GM06990 (cell line): ENCODE results near the gene CITED4.

Source experiments
- DNase-seq: peaks from one replicate; pipeline ENCODE4 v3.0.0-alpha.2; 2011; ENCODE audit not compliant: insufficient read length; ENCODE audit errors: extremely low read depth
- H3K27me3 ChIP-seq: replicated peaks from 2 replicates; pipeline ENCODE4 v1.6.0; 2011; ENCODE audit warnings: low read length; ENCODE audit not compliant: control insufficient read depth, insufficient read depth
- H3K36me3 ChIP-seq: 2 replicates; pipeline ENCODE4 v1.5.1; 2011; ENCODE audit warnings: low read length; ENCODE audit not compliant: control insufficient read depth, insufficient read depth
- H3K4me3 ChIP-seq: replicated peaks from 2 replicates; pipeline ENCODE4 v1.5.1; 2011; ENCODE audit warnings: low read depth, mild to moderate bottlenecking, control low read depth, low read length
- TF ChIP-seq, protein P1 (sequence below): IDR thresholded peaks from 2 replicates; pipeline ENCODE4 v1.5.1; 2011; ENCODE audit warnings: low read length, control low read depth, mild to moderate bottlenecking, inconsistent platforms; ENCODE audit not compliant: insufficient read depth, poor library complexity, severe bottlenecking

CITED4 gene

DNA sequence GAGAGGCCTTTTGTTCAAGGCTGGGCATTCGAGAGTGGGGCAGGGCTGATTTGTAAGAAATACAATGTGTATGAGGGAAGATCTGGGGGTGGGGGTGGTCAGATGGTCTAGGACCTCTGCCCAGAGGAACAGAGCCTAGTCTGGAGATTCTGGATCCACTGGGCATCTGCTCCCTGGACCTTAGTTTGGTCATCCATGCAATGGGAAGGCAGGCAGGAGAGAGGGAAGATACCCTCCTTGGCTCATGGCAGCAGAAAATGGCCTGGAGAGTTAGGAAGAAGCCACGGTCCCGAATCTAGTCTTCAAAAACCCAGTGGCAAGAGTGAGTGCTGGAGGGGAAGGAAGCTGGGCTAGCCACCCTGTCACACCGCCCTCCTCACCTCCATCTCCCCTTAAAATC lies 38.8 kb downstream of the CITED4 start:
- Histone ChIP-seq H3K27me3 (no peaks in the 10 kb centered on the region), H3K36me3 (no peaks in the 10 kb centered on the region), H3K4me3 (no peak overlapping the region)
- TF ChIP-seq, protein P1, sequence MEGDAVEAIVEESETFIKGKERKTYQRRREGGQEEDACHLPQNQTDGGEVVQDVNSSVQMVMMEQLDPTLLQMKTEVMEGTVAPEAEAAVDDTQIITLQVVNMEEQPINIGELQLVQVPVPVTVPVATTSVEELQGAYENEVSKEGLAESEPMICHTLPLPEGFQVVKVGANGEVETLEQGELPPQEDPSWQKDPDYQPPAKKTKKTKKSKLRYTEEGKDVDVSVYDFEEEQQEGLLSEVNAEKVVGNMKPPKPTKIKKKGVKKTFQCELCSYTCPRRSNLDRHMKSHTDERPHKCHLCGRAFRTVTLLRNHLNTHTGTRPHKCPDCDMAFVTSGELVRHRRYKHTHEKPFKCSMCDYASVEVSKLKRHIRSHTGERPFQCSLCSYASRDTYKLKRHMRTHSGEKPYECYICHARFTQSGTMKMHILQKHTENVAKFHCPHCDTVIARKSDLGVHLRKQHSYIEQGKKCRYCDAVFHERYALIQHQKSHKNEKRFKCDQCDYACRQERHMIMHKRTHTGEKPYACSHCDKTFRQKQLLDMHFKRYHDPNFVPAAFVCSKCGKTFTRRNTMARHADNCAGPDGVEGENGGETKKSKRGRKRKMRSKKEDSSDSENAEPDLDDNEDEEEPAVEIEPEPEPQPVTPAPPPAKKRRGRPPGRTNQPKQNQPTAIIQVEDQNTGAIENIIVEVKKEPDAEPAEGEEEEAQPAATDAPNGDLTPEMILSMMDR = no peak
- DNase-seq = no peak

DNA sequence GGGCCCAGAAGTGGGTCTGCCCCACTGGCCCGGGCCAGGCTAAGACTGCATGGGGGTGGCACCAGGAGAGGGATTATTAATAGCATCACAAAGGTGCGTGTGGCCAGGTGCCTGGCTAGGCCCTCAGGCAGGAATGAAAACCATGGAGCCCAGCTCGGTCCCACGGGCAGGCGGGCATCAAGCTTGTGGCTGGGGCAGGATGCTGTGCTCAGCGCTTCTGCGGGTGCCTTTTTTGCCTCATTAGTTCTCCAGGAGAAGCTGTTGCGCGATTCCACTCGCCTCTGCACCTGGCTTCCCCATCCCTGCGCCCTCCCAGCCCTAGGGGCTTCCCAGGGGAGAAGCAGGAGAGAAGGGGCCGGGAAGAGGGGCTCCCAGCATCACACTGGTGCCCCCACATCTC lies 39.3 kb downstream of the CITED4 start:
- Histone ChIP-seq H3K27me3 (no peaks in the 10 kb centered on the region; the same call in 1 of the 2 replicates), H3K4me3 (no peak overlapping the region), H3K36me3 (no peaks in the 10 kb centered on the region)
- TF ChIP-seq, protein P1 = no peak
- no peak for DNase-seq

DNA sequence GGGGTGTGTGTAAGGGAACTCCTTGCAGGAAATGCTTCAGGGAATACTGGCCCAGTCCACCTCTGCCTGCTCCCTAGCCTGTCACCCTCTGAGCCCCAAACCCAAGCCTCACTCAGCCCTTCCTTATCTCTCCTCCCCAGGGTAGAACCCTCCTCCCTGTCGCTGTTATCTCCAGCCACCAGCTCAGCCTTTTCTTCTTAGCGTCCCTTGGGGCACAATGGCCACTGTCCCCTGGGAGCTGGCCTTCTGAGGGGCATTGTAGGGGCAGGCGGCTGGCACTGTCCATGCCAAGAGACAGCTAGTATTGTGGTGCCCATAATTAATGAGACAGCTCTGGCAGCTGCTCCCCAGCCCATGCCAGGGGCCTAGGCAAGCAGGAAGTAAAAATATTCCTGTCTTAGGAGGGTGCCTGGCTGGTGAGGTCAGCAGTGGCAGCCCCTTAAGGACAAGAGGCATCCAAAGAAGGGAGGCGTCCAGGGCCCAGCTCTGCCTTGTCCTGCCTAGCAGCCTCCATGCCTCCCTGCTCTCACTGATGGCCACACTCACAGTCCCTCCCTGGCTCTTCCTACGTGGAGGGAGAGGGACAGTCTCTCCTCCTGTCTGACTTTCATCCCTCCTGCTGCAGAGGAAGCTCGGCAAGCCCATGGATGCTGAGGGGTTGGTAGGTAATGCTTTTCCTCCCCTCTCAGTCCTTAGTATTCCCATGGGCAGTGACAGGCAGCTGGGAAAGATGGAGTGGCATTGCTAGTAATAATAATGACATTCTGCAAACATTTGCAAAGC lies 41.1 kb downstream of the CITED4 start:
- DNase-seq = no peak
- TF ChIP-seq, protein P1 = no peak
- Histone ChIP-seq H3K36me3 (no peaks in the 10 kb centered on the region), H3K27me3 (no peaks in the 10 kb centered on the region; the same call in 1 of the 2 replicates), H3K4me3 (no peak overlapping the region)

DNA sequence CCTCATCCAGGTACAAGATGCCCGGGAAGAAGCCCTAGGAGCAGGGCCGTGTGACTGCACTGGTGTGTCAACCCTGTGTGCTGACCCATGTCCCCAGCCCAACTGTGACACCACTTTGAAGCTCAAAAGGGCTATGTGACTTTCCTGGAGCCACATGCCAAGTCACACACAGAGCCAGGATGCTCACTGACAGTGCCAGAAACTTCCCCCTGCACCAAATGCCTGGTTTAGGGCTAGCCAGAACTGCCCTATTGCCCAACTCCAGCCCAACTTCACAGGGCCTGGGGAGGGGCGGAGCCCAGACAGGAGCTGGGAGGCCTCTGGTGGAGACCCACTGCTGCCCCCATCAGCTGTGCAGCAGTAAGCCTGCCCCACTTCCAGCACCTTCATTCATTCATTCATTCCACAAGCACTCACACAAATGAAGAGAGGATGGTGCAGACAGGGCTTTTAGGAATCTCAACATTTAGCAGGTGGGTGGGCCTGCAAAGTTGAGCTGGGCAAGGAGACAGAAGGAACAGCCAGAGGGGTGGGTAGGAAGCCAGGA lies 41.8 kb downstream of the CITED4 start:
- no peak for DNase-seq
- Histone ChIP-seq H3K4me3 (no peak overlapping the region), H3K27me3 (no peaks in the 10 kb centered on the region; the same call in 1 of the 2 replicates), H3K36me3 (no peaks in the 10 kb centered on the region)
- TF ChIP-seq, protein P1 = no peak

DNA sequence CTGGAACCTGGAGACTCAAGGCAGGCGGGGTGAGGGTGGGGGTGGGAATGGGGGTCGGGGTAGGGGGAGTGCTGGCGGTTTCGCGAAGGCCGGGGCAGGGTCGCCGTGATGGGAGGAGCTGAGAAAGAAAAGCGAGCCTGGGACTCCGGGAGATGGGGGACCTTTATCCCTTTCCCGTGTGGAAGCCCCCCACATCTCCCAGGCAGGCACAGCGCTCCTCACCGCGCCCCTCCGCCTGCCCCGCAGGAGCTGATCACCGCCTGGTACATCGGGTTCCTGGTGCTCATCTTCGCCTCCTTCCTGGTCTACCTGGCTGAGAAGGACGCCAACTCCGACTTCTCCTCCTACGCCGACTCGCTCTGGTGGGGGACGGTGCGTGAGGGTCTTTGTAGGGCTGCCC lies 43.1 kb downstream of the CITED4 start:
- DNase-seq = no peak
- H3K4me3 ChIP-seq = no peak overlapping the region
- H3K27me3 ChIP-seq = no peaks in the 10 kb centered on the region; the same call in 1 of the 2 replicates
- no peaks in the 10 kb centered on the region for H3K36me3 ChIP-seq
- TF ChIP-seq, protein P1 = no peak
